Measurements from ENCODE around the gene MUC6.

DNA sequence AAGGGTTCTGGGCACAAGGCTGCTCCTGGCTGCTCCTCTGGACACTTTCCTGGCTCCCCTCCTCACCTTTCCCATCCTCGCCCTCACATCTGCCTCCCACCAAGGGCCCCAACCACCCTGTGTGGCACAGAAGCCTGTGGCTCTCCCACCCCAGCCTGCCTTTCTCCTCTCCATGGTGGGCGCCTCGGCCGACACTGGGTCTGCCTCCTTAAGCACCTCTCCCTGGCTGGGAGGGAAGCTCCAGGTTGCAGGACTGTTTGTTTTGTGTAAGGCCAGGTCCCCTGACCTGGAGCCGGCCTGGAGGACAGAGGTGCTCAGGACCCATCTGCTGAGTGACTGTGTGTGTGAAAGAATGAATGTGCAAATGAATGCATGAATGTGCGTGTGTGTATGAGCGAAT is 14.1 kb downstream of the MUC6 start:
- TF ChIP-seq, protein P1, sequence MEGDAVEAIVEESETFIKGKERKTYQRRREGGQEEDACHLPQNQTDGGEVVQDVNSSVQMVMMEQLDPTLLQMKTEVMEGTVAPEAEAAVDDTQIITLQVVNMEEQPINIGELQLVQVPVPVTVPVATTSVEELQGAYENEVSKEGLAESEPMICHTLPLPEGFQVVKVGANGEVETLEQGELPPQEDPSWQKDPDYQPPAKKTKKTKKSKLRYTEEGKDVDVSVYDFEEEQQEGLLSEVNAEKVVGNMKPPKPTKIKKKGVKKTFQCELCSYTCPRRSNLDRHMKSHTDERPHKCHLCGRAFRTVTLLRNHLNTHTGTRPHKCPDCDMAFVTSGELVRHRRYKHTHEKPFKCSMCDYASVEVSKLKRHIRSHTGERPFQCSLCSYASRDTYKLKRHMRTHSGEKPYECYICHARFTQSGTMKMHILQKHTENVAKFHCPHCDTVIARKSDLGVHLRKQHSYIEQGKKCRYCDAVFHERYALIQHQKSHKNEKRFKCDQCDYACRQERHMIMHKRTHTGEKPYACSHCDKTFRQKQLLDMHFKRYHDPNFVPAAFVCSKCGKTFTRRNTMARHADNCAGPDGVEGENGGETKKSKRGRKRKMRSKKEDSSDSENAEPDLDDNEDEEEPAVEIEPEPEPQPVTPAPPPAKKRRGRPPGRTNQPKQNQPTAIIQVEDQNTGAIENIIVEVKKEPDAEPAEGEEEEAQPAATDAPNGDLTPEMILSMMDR (IDR thresholded peaks at IDR 0.05) = no peak
- TF ChIP-seq POLR2AphosphoS5 (IDR thresholded peaks at IDR 0.05; ENCODE audit: low read depth, low read length) = no peak
- no peak for TF ChIP-seq SIN3A (IDR thresholded peaks at IDR 0.05; ENCODE audit: borderline replicate concordance, insufficient read depth, low read depth, low read length)
- TF ChIP-seq, protein P2, sequence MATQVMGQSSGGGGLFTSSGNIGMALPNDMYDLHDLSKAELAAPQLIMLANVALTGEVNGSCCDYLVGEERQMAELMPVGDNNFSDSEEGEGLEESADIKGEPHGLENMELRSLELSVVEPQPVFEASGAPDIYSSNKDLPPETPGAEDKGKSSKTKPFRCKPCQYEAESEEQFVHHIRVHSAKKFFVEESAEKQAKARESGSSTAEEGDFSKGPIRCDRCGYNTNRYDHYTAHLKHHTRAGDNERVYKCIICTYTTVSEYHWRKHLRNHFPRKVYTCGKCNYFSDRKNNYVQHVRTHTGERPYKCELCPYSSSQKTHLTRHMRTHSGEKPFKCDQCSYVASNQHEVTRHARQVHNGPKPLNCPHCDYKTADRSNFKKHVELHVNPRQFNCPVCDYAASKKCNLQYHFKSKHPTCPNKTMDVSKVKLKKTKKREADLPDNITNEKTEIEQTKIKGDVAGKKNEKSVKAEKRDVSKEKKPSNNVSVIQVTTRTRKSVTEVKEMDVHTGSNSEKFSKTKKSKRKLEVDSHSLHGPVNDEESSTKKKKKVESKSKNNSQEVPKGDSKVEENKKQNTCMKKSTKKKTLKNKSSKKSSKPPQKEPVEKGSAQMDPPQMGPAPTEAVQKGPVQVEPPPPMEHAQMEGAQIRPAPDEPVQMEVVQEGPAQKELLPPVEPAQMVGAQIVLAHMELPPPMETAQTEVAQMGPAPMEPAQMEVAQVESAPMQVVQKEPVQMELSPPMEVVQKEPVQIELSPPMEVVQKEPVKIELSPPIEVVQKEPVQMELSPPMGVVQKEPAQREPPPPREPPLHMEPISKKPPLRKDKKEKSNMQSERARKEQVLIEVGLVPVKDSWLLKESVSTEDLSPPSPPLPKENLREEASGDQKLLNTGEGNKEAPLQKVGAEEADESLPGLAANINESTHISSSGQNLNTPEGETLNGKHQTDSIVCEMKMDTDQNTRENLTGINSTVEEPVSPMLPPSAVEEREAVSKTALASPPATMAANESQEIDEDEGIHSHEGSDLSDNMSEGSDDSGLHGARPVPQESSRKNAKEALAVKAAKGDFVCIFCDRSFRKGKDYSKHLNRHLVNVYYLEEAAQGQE (IDR thresholded peaks at IDR 0.05; ENCODE audit: insufficient read depth in 1 of 2, low read depth in 2 of 2, low read length in 1 of 2) = no peak
